ENCODE measurements around the gene B4GAT1.

The B4GAT1 gene

GRCh38 chr11:66302656-66303055 lies 44.8 kb downstream of the B4GAT1 start:
- no peak for DNase-seq

GRCh38 chr11:66299186-66299585 lies 48.2 kb downstream of the B4GAT1 start:
- no peak for DNase-seq

GRCh38 chr11:66297610-66298009 lies 49.8 kb downstream of the B4GAT1 start:
- no peak for DNase-seq

Data from COR-L47 (cell line).